ENCODE results near the gene EIF4E3.

DNA sequence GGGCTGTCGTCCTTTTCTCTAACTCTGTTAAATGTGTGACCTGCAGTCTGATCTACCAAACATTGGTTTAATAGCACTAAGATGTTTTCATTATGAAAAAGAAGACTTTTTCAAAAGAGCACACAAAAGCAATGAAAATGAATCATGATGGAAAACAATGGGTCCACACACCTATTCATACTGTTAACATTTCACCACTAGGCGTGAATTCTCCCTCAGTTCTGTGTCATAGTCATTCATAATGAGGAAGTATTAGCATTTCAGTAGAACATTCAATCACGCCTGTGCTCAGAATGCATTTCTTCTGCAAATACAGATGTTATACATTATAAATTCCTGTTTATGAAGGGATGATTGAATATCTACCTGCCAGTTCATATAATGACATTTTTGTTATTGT is 35.9 kb downstream of the EIF4E3 start:
- TF ChIP-seq, protein P1, sequence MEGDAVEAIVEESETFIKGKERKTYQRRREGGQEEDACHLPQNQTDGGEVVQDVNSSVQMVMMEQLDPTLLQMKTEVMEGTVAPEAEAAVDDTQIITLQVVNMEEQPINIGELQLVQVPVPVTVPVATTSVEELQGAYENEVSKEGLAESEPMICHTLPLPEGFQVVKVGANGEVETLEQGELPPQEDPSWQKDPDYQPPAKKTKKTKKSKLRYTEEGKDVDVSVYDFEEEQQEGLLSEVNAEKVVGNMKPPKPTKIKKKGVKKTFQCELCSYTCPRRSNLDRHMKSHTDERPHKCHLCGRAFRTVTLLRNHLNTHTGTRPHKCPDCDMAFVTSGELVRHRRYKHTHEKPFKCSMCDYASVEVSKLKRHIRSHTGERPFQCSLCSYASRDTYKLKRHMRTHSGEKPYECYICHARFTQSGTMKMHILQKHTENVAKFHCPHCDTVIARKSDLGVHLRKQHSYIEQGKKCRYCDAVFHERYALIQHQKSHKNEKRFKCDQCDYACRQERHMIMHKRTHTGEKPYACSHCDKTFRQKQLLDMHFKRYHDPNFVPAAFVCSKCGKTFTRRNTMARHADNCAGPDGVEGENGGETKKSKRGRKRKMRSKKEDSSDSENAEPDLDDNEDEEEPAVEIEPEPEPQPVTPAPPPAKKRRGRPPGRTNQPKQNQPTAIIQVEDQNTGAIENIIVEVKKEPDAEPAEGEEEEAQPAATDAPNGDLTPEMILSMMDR (IDR thresholded peaks at IDR 0.05), result no peak
- TF ChIP-seq POLR2A (IDR thresholded peaks at IDR 0.05), result no peak
